Measurements from ENCODE around the gene CLCN7. TPM values are rescaled to one million over a fixed set of nuclear protein-coding genes. Genes with fewer than 3 reads are reported as not detected.

The CLCN7 gene
- total RNA-seq, 1 donor, result 161 TPM

DNA sequence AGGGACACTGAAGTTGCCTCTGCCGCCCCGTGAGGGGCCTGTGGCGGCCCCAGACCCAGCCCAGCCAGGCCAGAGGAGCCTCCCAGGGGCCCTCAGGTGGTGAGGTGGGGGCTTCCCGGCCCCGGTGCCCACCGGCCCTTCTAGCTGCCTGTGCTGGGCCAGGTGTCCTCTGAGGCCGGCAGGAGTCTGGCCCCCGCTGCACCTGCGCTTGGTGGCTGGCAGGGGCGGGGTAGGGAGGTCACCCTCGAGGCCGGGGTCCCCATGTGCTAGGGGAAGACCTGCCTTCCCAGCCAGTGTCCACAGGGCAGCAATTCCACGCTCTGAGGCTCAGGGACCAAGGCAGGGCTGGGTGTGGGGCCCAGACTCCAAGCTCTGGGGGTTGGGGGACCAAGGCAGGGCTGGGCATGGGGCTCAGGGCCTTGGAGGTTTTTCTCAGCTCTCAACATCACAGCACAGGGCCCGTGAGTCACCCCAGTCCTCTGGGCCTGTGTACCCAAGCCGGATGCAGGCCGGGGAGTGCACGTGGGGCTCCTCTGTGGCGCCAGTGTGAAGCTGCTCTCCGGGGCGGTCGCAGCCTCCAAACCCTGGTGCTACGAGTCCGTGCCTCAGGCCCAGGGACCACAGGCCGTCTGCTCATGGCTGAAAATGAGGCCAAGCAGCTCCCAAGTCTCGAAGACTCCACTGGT is 29.2 kb downstream of the CLCN7 start:
- no peaks in the 10 kb centered on the region for H3K4me1 ChIP-seq (ENCODE audit: insufficient read depth, low read length)
- H3K27ac ChIP-seq (ENCODE audit: low read depth, low read length), result no peak overlapping the region
- H3K4me3 ChIP-seq (ENCODE audit: insufficient read depth, low read length), result no peak overlapping the region
- H3K9me3 ChIP-seq (ENCODE audit: low read depth, low read length), result no peaks in the 10 kb centered on the region
- no peak overlapping the region for H3K4me2 ChIP-seq (ENCODE audit: insufficient read depth, low read length)
- H3K27me3 ChIP-seq (ENCODE audit: insufficient read depth, low read length), result no peaks in the 10 kb centered on the region
- H3K36me3 ChIP-seq (ENCODE audit: insufficient read depth, low read length), result no peaks in the 10 kb centered on the region
- H3K79me2 ChIP-seq (ENCODE audit: insufficient read depth, low read length), result no peaks in the 10 kb centered on the region
- H2AFZ ChIP-seq (ENCODE audit: low read length), result no peak overlapping the region
- no peaks in the 10 kb centered on the region for H4K20me1 ChIP-seq (ENCODE audit: insufficient read depth, low read length)
- no peak for DNase-seq (ENCODE audit: insufficient read length, low spot score, missing footprints)
- TF ChIP-seq, protein P1, sequence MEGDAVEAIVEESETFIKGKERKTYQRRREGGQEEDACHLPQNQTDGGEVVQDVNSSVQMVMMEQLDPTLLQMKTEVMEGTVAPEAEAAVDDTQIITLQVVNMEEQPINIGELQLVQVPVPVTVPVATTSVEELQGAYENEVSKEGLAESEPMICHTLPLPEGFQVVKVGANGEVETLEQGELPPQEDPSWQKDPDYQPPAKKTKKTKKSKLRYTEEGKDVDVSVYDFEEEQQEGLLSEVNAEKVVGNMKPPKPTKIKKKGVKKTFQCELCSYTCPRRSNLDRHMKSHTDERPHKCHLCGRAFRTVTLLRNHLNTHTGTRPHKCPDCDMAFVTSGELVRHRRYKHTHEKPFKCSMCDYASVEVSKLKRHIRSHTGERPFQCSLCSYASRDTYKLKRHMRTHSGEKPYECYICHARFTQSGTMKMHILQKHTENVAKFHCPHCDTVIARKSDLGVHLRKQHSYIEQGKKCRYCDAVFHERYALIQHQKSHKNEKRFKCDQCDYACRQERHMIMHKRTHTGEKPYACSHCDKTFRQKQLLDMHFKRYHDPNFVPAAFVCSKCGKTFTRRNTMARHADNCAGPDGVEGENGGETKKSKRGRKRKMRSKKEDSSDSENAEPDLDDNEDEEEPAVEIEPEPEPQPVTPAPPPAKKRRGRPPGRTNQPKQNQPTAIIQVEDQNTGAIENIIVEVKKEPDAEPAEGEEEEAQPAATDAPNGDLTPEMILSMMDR (IDR thresholded peaks at IDR 0.05; ENCODE audit: extremely low read depth, low read depth, low read length), result no peak

DNA sequence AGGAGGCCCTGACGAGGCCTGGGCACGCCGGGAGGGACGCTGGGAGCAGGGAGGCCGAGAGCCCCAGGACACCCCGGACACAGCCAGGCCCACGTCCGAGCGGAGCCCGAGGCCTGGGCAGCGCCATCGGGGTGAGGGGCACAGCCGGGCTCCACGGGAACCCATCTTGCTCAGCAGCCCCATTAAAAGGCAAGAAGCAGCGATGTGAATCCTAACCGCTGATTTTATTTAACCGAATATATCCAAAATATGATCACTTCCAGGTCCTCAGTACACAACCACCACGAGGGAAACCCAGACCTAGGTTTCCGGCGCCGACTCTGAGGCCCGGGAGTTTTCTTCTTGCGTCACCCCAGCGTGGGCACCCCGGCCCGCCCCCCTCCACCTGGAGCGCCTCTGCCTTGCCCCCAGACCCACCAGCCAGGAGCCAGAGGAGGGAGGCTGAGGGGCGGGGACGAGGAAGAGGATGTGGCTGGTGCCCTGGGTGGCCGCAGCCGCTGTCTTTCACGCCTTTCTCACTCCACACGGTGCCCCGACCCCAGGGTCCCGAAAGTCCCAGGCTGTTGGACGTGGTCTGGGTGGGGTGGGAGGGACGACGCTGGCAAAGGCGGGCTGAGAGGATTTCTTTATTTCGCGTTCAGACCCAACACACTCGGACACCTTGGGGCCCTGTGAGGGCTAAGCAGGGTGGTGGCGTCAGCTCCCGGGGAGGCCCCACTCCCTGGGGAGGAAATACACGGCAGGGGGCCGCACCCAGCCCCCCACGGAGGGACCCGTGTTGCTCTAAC is 29.9 kb downstream of the CLCN7 start:
- Histone ChIP-seq H3K4me2 (ENCODE audit: insufficient read depth, low read length) (no peak overlapping the region), H2AFZ (ENCODE audit: low read length) (no peak overlapping the region), H3K27ac (ENCODE audit: low read depth, low read length) (no peak overlapping the region), H3K4me1 (ENCODE audit: insufficient read depth, low read length) (no peaks in the 10 kb centered on the region), H4K20me1 (ENCODE audit: insufficient read depth, low read length) (no peaks in the 10 kb centered on the region), H3K4me3 (ENCODE audit: insufficient read depth, low read length) (no peak overlapping the region), H3K9me3 (ENCODE audit: low read depth, low read length) (no peaks in the 10 kb centered on the region), H3K36me3 (ENCODE audit: insufficient read depth, low read length) (no peaks in the 10 kb centered on the region), H3K27me3 (ENCODE audit: insufficient read depth, low read length) (no peaks in the 10 kb centered on the region), H3K79me2 (ENCODE audit: insufficient read depth, low read length) (no peaks in the 10 kb centered on the region)
- TF ChIP-seq, protein P1 (IDR thresholded peaks at IDR 0.05; ENCODE audit: extremely low read depth, low read depth, low read length), result no peak
- no peak for DNase-seq (ENCODE audit: insufficient read length, low spot score, missing footprints)

DNA sequence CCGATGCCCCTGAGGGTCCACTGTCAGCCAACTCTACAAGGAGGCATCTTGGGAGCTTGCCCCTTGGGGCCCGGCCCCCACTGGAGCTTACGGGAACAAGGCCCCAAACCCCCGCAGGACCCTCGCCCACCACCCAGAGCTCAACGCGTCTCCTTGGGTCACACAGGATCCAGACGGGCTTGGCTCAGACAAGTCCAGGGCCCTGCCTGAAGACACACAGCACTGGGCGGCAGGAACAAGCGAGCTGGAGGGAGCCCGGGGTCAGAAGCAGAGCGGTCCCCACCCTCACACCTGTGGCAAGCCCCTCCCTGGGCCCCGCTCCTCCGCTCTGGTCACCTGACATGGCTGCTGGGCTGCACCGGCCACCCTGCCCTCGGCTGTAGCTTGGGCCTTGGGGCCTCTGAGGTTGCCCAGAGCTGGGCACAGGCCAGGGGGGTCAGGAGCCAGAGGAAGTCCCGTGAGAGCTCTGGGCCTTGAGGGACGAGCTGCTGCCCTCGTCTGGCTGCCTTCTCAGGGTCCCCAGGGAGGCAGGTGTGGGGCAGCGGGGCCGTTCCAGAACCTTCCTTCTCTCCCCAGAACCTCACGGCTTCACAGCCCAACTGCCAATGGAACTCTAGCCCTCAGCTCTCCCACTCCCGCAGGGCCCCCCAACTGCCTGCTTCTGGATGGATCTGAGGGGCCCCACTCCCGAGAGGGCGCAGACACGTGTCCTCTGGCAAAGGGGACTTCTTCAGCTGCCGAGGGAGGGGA is 30.7 kb downstream of the CLCN7 start, which contains the start of gene CCDC154:
CCDC154 (minus strand) TSS at position 577 of the 750 bp plus-strand sequence; CDS start at position 343, 234 bp downstream.
- no peak for DNase-seq (ENCODE audit: insufficient read length, low spot score, missing footprints)
- H3K27me3 ChIP-seq (ENCODE audit: insufficient read depth, low read length), result no peaks in the 10 kb centered on the region
- no peak within 1 kb of the TSS for H2AFZ ChIP-seq (ENCODE audit: low read length)
- H3K79me2 ChIP-seq (ENCODE audit: insufficient read depth, low read length), result no peaks in the 10 kb centered on the region
- TF ChIP-seq, protein P1 (IDR thresholded peaks at IDR 0.05; ENCODE audit: extremely low read depth, low read depth, low read length), result no peak
- no peak within 1 kb of the TSS for H3K4me3 ChIP-seq (ENCODE audit: insufficient read depth, low read length)
- H3K9me3 ChIP-seq (ENCODE audit: low read depth, low read length), result no peaks in the 10 kb centered on the region
- H3K27ac ChIP-seq (ENCODE audit: low read depth, low read length), result no peak within 1 kb of the TSS
- no peaks in the 10 kb centered on the region for H3K36me3 ChIP-seq (ENCODE audit: insufficient read depth, low read length)
- no peak within 1 kb of the TSS for H3K4me2 ChIP-seq (ENCODE audit: insufficient read depth, low read length)
- no peaks in the 10 kb centered on the region for H4K20me1 ChIP-seq (ENCODE audit: insufficient read depth, low read length)
- H3K4me1 ChIP-seq (ENCODE audit: insufficient read depth, low read length), result no peaks in the 10 kb centered on the region
